Progenitor cell of endocrine pancreas (in vitro differentiated cells): ENCODE data around the gene CDK14. TPM values are rescaled to one million over a fixed set of nuclear protein-coding genes. Genes with fewer than 3 reads are reported as not detected.

ENCODE experiments used
- DNase-seq: peaks from one replicate; pipeline ENCODE4 v3.0.0; 2021; ENCODE audit warnings: low spot score; ENCODE audit not compliant: unreplicated experiment
- H3K27ac Mint-ChIP-seq: 2 replicates; pipeline ENCODE4 v1.8.0; 2021; ENCODE audit warnings: mild to moderate bottlenecking, moderate library complexity, mixed read lengths
- H3K27me3 Mint-ChIP-seq: 2 replicates; pipeline ENCODE4 v1.8.0; 2021; ENCODE audit warnings: mixed read lengths
- H3K36me3 Mint-ChIP-seq: 2 replicates; pipeline ENCODE4 v1.8.0; 2022; ENCODE audit warnings: mixed read lengths; ENCODE audit not compliant: insufficient read depth
- H3K4me1 Mint-ChIP-seq: 2 replicates; pipeline ENCODE4 v1.8.0; 2021; ENCODE audit warnings: low read depth, mixed read lengths
- H3K4me3 Mint-ChIP-seq: 2 replicates; pipeline ENCODE4 v1.8.0; 2021; ENCODE audit warnings: low read depth, mild to moderate bottlenecking, moderate library complexity, mixed read lengths
- H3K9me3 Mint-ChIP-seq: 2 replicates; pipeline ENCODE4 v1.8.0; 2021; ENCODE audit warnings: low read depth, mixed read lengths
- CTCF ChIP-seq: fragments of 200-600 bp; sonication (generic); IDR thresholded peaks from one replicate; pipeline ENCODE4 v1.5.0; 2021; ENCODE audit warnings: antibody characterized with exemption, mild to moderate bottlenecking; ENCODE audit not compliant: unreplicated experiment
- total RNA-seq: library from RNA; stranded (reverse); gene quantifications from 2 replicates; pipeline ENCODE4 v1.2.1, GENCODE V29; 2021

Gene CDK14
- total RNA-seq, 1 donor from 2014 or later: 117 TPM

GRCh38 chr7:91019686-91020385 lies 423.7 kb downstream of the CDK14 start:
- H3K36me3 Mint-ChIP-seq: peaks cover 7% of the 10 kb centered on the region
- no peak for DNase-seq
- TF ChIP-seq CTCF: no peak
- H3K4me3 Mint-ChIP-seq: no peak overlapping the region
- H3K27ac Mint-ChIP-seq: no peak overlapping the region
- H3K27me3 Mint-ChIP-seq: no peaks in the 10 kb centered on the region
- H3K9me3 Mint-ChIP-seq: no peaks in the 10 kb centered on the region
- H3K4me1 Mint-ChIP-seq: peaks cover 8% of the 10 kb centered on the region

- H3K4me1 Mint-ChIP-seq: peaks cover 8% of the 10 kb centered on the region
- no peak for DNase-seq
- H3K36me3 Mint-ChIP-seq: peaks cover 7% of the 10 kb centered on the region
- no peaks in the 10 kb centered on the region for H3K27me3 Mint-ChIP-seq
- H3K9me3 Mint-ChIP-seq: no peaks in the 10 kb centered on the region
- no peak overlapping the region for H3K4me3 Mint-ChIP-seq
- H3K27ac Mint-ChIP-seq: peak overlapping the region; percentile 9
- TF ChIP-seq CTCF: no peak
Measured at GRCh38 chr7:91020636-91021385, 424.7 kb downstream of the CDK14 start.

- no peak for TF ChIP-seq CTCF
- Mint-ChIP-seq H3K27ac (no peak overlapping the region), H3K4me3 (no peak overlapping the region), H3K9me3 (no peaks in the 10 kb centered on the region), H3K27me3 (no peaks in the 10 kb centered on the region), H3K4me1 (peaks cover 5% of the 10 kb centered on the region), H3K36me3 (peaks cover 4% of the 10 kb centered on the region)
- DNase-seq: no peak
Measured at GRCh38 chr7:91021956-91022355, 425.8 kb downstream of the CDK14 start.

- Mint-ChIP-seq H3K27me3 (no peaks in the 10 kb centered on the region), H3K27ac (no peak overlapping the region), H3K4me3 (no peak overlapping the region), H3K9me3 (no peaks in the 10 kb centered on the region), H3K36me3 (peaks cover 8% of the 10 kb centered on the region), H3K4me1 (peaks cover 3% of the 10 kb centered on the region)
- no peak for TF ChIP-seq CTCF
- DNase-seq: no peak
Measured at GRCh38 chr7:91025906-91026390, 429.8 kb downstream of the CDK14 start.

GRCh38 chr7:91029688-91030087 lies 433.6 kb downstream of the CDK14 start:
- no peaks in the 10 kb centered on the region for H3K9me3 Mint-ChIP-seq
- H3K27ac Mint-ChIP-seq: no peak overlapping the region
- H3K4me3 Mint-ChIP-seq: no peak overlapping the region
- no peak for TF ChIP-seq CTCF
- no peaks in the 10 kb centered on the region for H3K27me3 Mint-ChIP-seq
- DNase-seq: no peak
- peaks cover 9% of the 10 kb centered on the region for H3K36me3 Mint-ChIP-seq
- peaks cover 16% of the 10 kb centered on the region for H3K4me1 Mint-ChIP-seq
